HepG2 (cell line): ENCODE data around the gene MYBL2.

Experiments used
- EZH2 ChIP-seq: conservative IDR thresholded peaks from 2 replicates; pipeline ENCODE4 v1.6.1; 2012; ENCODE audit warnings: mild to moderate bottlenecking, low read depth, low read length, moderate library complexity
- KLF13 ChIP-seq: sonication (generic); formaldehyde crosslinking; IDR thresholded peaks from 2 replicates; pipeline ENCODE4 v1.4.0; 2020; ENCODE audit warnings: mild to moderate bottlenecking, missing genetic modification reagents
- NFRKB ChIP-seq: fragments of 450-650 bp; IDR thresholded peaks from 2 replicates; pipeline ENCODE4 v1.6.1; 2017
- TCF7L2 ChIP-seq: IDR thresholded peaks from 2 replicates; pipeline ENCODE4 v1.6.1; 2011; ENCODE audit warnings: mild to moderate bottlenecking, low read depth, low read length, moderate library complexity
- ZBTB7A ChIP-seq: sonication (generic); formaldehyde crosslinking; IDR thresholded peaks from 2 replicates; pipeline ENCODE4 v1.8.0; 2022; ENCODE audit warnings: mild to moderate bottlenecking, missing genetic modification reagents
- TF ChIP-seq, protein P1 (sequence below): sonication (generic); formaldehyde crosslinking; IDR thresholded peaks from 2 replicates; pipeline ENCODE4 v1.4.0; 2020; ENCODE audit warnings: missing genetic modification reagents, mild to moderate bottlenecking, borderline replicate concordance
- TF ChIP-seq, protein P2 (sequence below): sonication (generic); formaldehyde crosslinking; IDR thresholded peaks from 2 replicates; pipeline ENCODE4 v1.4.0; 2020; ENCODE audit warnings: missing genetic modification reagents
- TF ChIP-seq, protein P3 (sequence below): sonication (generic); formaldehyde crosslinking; IDR thresholded peaks from 2 replicates; pipeline ENCODE4 v1.8.1; 2022; ENCODE audit warnings: mild to moderate bottlenecking, missing genetic modification reagents
- TF ChIP-seq, protein P4 (sequence below): sonication (generic); formaldehyde crosslinking; IDR thresholded peaks from 2 replicates; pipeline ENCODE4 v1.5.1; 2020; ENCODE audit warnings: missing genetic modification reagents, mild to moderate bottlenecking, borderline replicate concordance
- TF ChIP-seq, protein P5 (sequence below): sonication (generic); formaldehyde crosslinking; IDR thresholded peaks from 2 replicates; pipeline ENCODE4 v1.8.0; 2022; ENCODE audit warnings: mild to moderate bottlenecking, missing genetic modification reagents; ENCODE audit not compliant: insufficient replicate concordance

DNA sequence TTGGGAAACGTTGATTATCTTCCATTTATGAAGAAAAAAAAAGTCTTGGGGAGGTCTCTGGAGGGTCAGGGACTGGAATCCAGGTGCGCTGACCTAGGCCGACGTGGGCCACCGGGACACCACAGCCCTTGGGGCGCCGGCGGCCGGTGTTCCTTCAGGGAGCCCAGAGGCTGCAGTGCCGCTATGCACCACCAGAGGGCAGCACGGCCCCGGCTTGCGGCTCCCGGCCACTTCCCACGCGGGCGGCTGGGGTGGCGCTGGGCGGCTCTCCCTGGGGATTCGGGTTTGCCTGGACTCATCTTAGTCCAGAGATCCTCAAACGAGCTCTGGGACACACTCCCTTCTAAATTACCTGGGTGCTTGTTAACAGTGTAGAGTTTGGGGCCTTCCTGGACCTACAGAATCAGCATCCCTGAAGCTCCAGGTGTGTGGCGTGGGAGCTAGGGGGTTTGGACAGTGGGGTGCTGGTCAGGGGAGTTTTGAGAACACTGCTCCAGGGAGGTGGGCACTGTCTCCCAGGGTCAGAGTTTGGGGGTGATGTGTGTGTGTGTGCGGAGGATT, 82.9 kb downstream of the MYBL2 start:
- TF ChIP-seq EZH2, result no peak; the same call in 1 of the 2 replicates
- TF ChIP-seq, protein P1, sequence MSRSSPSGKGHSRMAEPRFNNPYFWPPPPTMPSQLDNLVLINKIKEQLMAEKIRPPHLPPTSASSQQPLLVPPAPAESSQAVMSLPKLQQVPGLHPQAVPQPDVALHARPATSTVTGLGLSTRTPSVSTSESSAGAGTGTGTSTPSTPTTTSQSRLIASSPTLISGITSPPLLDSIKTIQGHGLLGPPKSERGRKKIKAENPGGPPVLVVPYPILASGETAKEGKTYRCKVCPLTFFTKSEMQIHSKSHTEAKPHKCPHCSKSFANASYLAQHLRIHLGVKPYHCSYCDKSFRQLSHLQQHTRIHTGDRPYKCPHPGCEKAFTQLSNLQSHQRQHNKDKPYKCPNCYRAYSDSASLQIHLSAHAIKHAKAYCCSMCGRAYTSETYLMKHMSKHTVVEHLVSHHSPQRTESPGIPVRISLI, result no peak
- no peak for TF ChIP-seq TCF7L2
- TF ChIP-seq KLF13 (CRISPR knock-in tag), result no peak
- TF ChIP-seq, protein P2, sequence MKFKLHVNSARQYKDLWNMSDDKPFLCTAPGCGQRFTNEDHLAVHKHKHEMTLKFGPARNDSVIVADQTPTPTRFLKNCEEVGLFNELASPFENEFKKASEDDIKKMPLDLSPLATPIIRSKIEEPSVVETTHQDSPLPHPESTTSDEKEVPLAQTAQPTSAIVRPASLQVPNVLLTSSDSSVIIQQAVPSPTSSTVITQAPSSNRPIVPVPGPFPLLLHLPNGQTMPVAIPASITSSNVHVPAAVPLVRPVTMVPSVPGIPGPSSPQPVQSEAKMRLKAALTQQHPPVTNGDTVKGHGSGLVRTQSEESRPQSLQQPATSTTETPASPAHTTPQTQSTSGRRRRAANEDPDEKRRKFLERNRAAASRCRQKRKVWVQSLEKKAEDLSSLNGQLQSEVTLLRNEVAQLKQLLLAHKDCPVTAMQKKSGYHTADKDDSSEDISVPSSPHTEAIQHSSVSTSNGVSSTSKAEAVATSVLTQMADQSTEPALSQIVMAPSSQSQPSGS (CRISPR knock-in tag), result no peak
- TF ChIP-seq, protein P3, sequence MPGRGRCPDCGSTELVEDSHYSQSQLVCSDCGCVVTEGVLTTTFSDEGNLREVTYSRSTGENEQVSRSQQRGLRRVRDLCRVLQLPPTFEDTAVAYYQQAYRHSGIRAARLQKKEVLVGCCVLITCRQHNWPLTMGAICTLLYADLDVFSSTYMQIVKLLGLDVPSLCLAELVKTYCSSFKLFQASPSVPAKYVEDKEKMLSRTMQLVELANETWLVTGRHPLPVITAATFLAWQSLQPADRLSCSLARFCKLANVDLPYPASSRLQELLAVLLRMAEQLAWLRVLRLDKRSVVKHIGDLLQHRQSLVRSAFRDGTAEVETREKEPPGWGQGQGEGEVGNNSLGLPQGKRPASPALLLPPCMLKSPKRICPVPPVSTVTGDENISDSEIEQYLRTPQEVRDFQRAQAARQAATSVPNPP, result no peak
- TF ChIP-seq, protein P4, sequence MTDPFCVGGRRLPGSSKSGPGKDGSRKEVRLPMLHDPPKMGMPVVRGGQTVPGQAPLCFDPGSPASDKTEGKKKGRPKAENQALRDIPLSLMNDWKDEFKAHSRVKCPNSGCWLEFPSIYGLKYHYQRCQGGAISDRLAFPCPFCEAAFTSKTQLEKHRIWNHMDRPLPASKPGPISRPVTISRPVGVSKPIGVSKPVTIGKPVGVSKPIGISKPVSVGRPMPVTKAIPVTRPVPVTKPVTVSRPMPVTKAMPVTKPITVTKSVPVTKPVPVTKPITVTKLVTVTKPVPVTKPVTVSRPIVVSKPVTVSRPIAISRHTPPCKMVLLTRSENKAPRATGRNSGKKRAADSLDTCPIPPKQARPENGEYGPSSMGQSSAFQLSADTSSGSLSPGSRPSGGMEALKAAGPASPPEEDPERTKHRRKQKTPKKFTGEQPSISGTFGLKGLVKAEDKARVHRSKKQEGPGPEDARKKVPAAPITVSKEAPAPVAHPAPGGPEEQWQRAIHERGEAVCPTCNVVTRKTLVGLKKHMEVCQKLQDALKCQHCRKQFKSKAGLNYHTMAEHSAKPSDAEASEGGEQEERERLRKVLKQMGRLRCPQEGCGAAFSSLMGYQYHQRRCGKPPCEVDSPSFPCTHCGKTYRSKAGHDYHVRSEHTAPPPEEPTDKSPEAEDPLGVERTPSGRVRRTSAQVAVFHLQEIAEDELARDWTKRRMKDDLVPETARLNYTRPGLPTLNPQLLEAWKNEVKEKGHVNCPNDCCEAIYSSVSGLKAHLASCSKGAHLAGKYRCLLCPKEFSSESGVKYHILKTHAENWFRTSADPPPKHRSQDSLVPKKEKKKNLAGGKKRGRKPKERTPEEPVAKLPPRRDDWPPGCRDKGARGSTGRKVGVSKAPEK (CRISPR knock-in tag), result no peak
- no peak for TF ChIP-seq NFRKB
- TF ChIP-seq, protein P5, sequence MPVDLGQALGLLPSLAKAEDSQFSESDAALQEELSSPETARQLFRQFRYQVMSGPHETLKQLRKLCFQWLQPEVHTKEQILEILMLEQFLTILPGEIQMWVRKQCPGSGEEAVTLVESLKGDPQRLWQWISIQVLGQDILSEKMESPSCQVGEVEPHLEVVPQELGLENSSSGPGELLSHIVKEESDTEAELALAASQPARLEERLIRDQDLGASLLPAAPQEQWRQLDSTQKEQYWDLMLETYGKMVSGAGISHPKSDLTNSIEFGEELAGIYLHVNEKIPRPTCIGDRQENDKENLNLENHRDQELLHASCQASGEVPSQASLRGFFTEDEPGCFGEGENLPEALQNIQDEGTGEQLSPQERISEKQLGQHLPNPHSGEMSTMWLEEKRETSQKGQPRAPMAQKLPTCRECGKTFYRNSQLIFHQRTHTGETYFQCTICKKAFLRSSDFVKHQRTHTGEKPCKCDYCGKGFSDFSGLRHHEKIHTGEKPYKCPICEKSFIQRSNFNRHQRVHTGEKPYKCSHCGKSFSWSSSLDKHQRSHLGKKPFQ (CRISPR knock-in tag), result no peak
- TF ChIP-seq ZBTB7A (CRISPR knock-in tag), result no peak
